K562 (cell line): ENCODE results near the gene C1QTNF6. TPM values are rescaled to one million over a fixed set of nuclear protein-coding genes. Genes with fewer than 3 reads are reported as not detected.
A peak's percentile ranks its signal among the peaks of the same experiment; 100 is the strongest.

ENCODE experiments used
- ATAC-seq: fragments of 200-7000 bp; cut with Tn5 transposase; 3 replicates; pipeline ENCODE4 v1.9.1; 2020; ENCODE audit warnings: moderate library complexity
- BruUV-seq: library from RNA; stranded (reverse); fragments of 400-500 nt; replicated peaks from 2 replicates; lab custom pipeline; 2021; lab: Mats Ljungman, UMichigan
- CTCF ChIA-PET: fragments of 300-600 bp; formaldehyde crosslinking; extraction: SDS; loops from one replicate; lab custom pipeline; 2021; ENCODE audit warnings: low intra/inter-chr PET ratio; lab: Yijun Ruan, JAX
- POLR2A ChIA-PET: fragments of 300-600, 350-650 bp; sonication (Branson Sonifier 250); formaldehyde crosslinking; extraction: SDS; loops from one replicate; lab custom pipeline; 2021; ENCODE audit warnings: antibody characterized with exemption, inconsistent platforms; lab: Yijun Ruan, JAX
- DNase-seq, 4 experiments: peaks; one replicate each; pipeline versions ENCODE4 v3.0.0 to v3.0.0-alpha.2; 2011 to 2018; ENCODE audit warnings: low spot score in 3 of 4, mixed read lengths in 3 of 4; ENCODE audit errors: extremely low read depth in 1 of 4
- FAIRE-seq: peaks from 2 replicates; lab custom pipeline; 2011; peaks lifted over from hg19 to GRCh38; lab: Jason Lieb, UNC
- H2AFZ ChIP-seq: 2 replicates; pipeline ENCODE4 v1.6.0; 2011; ENCODE audit warnings: low read depth, low read length, control low read depth, inconsistent platforms
- H3K27ac ChIP-seq: fragments of 200-600 bp; 3 replicates; pipeline ENCODE4 v1.8.0; 2011; ENCODE audit warnings: low read depth, mild to moderate bottlenecking, control low read depth, inconsistent platforms, low read length, moderate library complexity, mixed read lengths; ENCODE audit errors: extremely low read depth
- H3K27me3 ChIP-seq, 2 experiments: fragments of 300-600 bp in 1 of 2; 2 replicates in 1 of 2; 3 replicates in 1 of 2; pipeline versions ENCODE4 v1.6.0 to v1.8.0; 2011; ENCODE audit warnings: inconsistent platforms in 2 of 2, low read length in 2 of 2, mild to moderate bottlenecking in 1 of 2, mixed read lengths in 1 of 2, moderate library complexity in 1 of 2; ENCODE audit not compliant: control insufficient read depth in 2 of 2, insufficient read depth in 2 of 2
- H3K36me3 ChIP-seq: fragments of 300-600 bp; 3 replicates; pipeline ENCODE4 v1.8.0; 2011; ENCODE audit warnings: mild to moderate bottlenecking, low read length, inconsistent platforms; ENCODE audit not compliant: control insufficient read depth, insufficient read depth
- H3K4me1 ChIP-seq, 2 experiments: fragments of 200-600 bp in 1 of 2; replicated peaks in 1 of 2; 2 replicates in 1 of 2; 3 replicates in 1 of 2; pipeline versions ENCODE4 v1.5.1 to v1.8.0; 2011; ENCODE audit warnings: inconsistent platforms in 2 of 2, low read length in 2 of 2, mild to moderate bottlenecking in 1 of 2, mixed read lengths in 1 of 2, moderate library complexity in 1 of 2; ENCODE audit not compliant: control insufficient read depth in 2 of 2, insufficient read depth in 2 of 2
- H3K4me2 ChIP-seq: 2 replicates; pipeline ENCODE4 v1.6.1; 2011; ENCODE audit warnings: low read length, control low read depth, inconsistent platforms, mixed read lengths; ENCODE audit not compliant: insufficient read depth
- H3K4me3 ChIP-seq: fragments of 200-600 bp; sonication (generic), shearing (Covaris generic); 2 replicates; pipeline ENCODE4 v1.5.1; 2016; ENCODE audit warnings: control low read depth, inconsistent platforms
- H3K79me2 ChIP-seq: fragments of 200-600 bp; 3 replicates; pipeline ENCODE4 v1.8.0; 2011; ENCODE audit warnings: low read length, inconsistent platforms; ENCODE audit not compliant: control insufficient read depth, insufficient read depth
- H3K9ac ChIP-seq, 2 experiments: 2 replicates each; pipeline versions ENCODE4 v1.6.0 to v1.6.1; 2011; ENCODE audit warnings: low read depth in 2 of 2, low read length in 2 of 2, control low read depth in 1 of 2, inconsistent platforms in 1 of 2, mild to moderate bottlenecking in 1 of 2, mixed read lengths in 1 of 2; ENCODE audit not compliant: insufficient read depth in 1 of 2
- H3K9me1 ChIP-seq: one replicate; pipeline ENCODE4 v1.6.0; 2011; ENCODE audit warnings: inconsistent platforms, mild to moderate bottlenecking, low read length, moderate library complexity; ENCODE audit not compliant: control insufficient read depth, insufficient read depth
- H3K9me3 ChIP-seq: replicated peaks from 2 replicates; pipeline ENCODE4 v1.5.1; 2011; ENCODE audit warnings: low read depth, low read length, inconsistent platforms; ENCODE audit not compliant: control insufficient read depth, insufficient read depth
- H4K20me1 ChIP-seq: replicated peaks from 2 replicates; pipeline ENCODE4 v1.6.1; 2011; ENCODE audit warnings: low read length, inconsistent platforms, mixed read lengths; ENCODE audit not compliant: control insufficient read depth, insufficient read depth
- CREBBP ChIP-seq: IDR thresholded peaks from one replicate; pipeline ENCODE4 v1.6.1; 2012; ENCODE audit warnings: low read depth, mild to moderate bottlenecking, control low read depth, inconsistent platforms, low read length
- RFX1 ChIP-seq: fragments of 450-650 bp; IDR thresholded peaks from 2 replicates; pipeline ENCODE4 v1.6.1; 2016; ENCODE audit warnings: mild to moderate bottlenecking, moderate library complexity
- TRIM25 ChIP-seq: fragments of 450-650 bp; IDR thresholded peaks from 2 replicates; pipeline ENCODE4 v1.7.0; 2016; ENCODE audit warnings: borderline replicate concordance
- ZKSCAN1 ChIP-seq: fragments of 150-350 bp; IDR thresholded peaks from 2 replicates; pipeline ENCODE4 v1.6.1; 2016; ENCODE audit warnings: low read depth, low read length
- WGBS: fragments of 100-300 bp; shearing (Covaris generic); methylation state at CpG from one replicate; pipeline ENCODE4 v1.1.6; 2016; ENCODE audit warnings: low coverage, mixed read lengths; ENCODE audit not compliant: insufficient coverage; ENCODE audit errors: missing lambda C conversion rate; 5-methylcytosine and 5-hydroxymethylcytosine counted together
- in situ Hi-C: fragments of 300-500 bp; cut with MboI; formaldehyde crosslinking; loops from 4 replicates; pipeline ENCODE4 v1.15.0; 2018; ENCODE audit warnings: inconsistent platforms, mixed read lengths
- intact Hi-C: fragments of 100-400 bp; cut with micrococcal nuclease; formaldehyde crosslinking; loops from 2 replicates; pipeline ENCODE4 v1.14.2; 2022
- polyA plus RNA-seq, 8 experiments: library from polyadenylated mRNA; depleted of rRNA in 4 of 8; stranded (reverse) in 5 of 8; unstranded in 3 of 8; fragments of >200 nt; fragmentation: Nextera tagmentation in 2 of 8; fragmentation: Illumina TruSeq in 1 of 8; extraction: Ambion mirVana in 2 of 8; extraction: Trizol in 1 of 8; gene quantifications; 2 replicates each; pipeline versions ENCODE4 v1.2.1 to v1.2.3, GENCODE V29; 2011 to 2014; ENCODE audit warnings: inconsistent platforms in 1 of 8, missing spikeins in 1 of 8
- total RNA-seq, 7 experiments: library from RNA; depleted of rRNA in 6 of 7; stranded (reverse); fragments of >200 nt in 6 of 7; fragmentation: Illumina TruSeq in 2 of 7; extraction: Trizol in 2 of 7; gene quantifications; 2 replicates each; pipeline versions ENCODE4 v1.2.1 to v1.2.3, GENCODE V29; 2011 to 2021; ENCODE audit warnings: low replicate concordance in 1 of 7

Gene C1QTNF6
- total and polyA plus RNA-seq, 9 of the 15 experiments (the other 6 are each of a cell fraction or from before 2014, with no cell fraction given), result 0.18 to 0.92 (median 0.55) TPM

GRCh38 chr22:37137903-37138665 lies 50.0 kb downstream of the C1QTNF6 start (continued):
- TF ChIP-seq CREBBP (no peak), TRIM25 (no peak)

GRCh38 chr22:37137131-37137530 lies 50.9 kb downstream of the C1QTNF6 start:
- Histone ChIP-seq H3K36me3 (no peaks in the 10 kb centered on the region), H4K20me1 (no peaks in the 10 kb centered on the region), H3K79me2 (no peaks in the 10 kb centered on the region), H3K4me3 (no peak overlapping the region), H3K4me1 (peaks cover 1 to 19% of the 10 kb centered on the region in 2 experiments; a peak in 3 of 5 replicates), H3K9ac (no peak overlapping the region), H3K4me2 (no peak overlapping the region), H3K9me3 (no peaks in the 10 kb centered on the region), H3K9me1 (no peaks in the 10 kb centered on the region), H3K27ac (no peak overlapping the region), H2AFZ (no peak overlapping the region), H3K27me3 (peaks cover 0 to 26% of the 10 kb centered on the region in 2 experiments; a peak in 2 of 5 replicates)
- 10% methylated on average over 8 of the region's 8 CpGs for WGBS
- in situ Hi-C loops, result no loop called here
- FAIRE-seq, result no peak
- ChIA-PET CTCF (no interaction called here), POLR2A (interaction anchor here (0.7 to 0.8 kb wide), 2 partner anchors 33 to 86 kb away, joined by 3 to 4 read pairs; no protein-coding TSS in a partner anchor)
- BruUV-seq, result no TSS peak
- ATAC-seq, result no peak
- no peak for DNase-seq
- intact Hi-C loops, result no loop called here
- TF ChIP-seq ZKSCAN1 (peak; percentile 73; the same call in 1 of the 2 replicates), RFX1 (no peak)
